NCI-H128 (cell line): ENCODE measurements around the gene TNS1.

Source experiments
- DNase-seq: peaks from one replicate; lab custom pipeline; 2025; ENCODE audit not compliant: unreplicated experiment; lab: John Stamatoyannopoulos, UW

Gene TNS1

GRCh38 chr2:217998926-217999594 lies 3.7 kb downstream of the TNS1 start:
- DNase-seq = no peak

- no peak for DNase-seq
Observed at GRCh38 chr2:217997510-217997909, 5.3 kb downstream of the TNS1 start.

- no peak for DNase-seq
Observed at GRCh38 chr2:217996361-217996760, 6.4 kb downstream of the TNS1 start.

GRCh38 chr2:217995731-217996231 lies 7.0 kb downstream of the TNS1 start:
- no peak for DNase-seq

GRCh38 chr2:217994776-217995274 lies 8.0 kb downstream of the TNS1 start:
- no peak for DNase-seq

- no peak for DNase-seq
Observed at GRCh38 chr2:217993817-217994463, 8.9 kb downstream of the TNS1 start.

GRCh38 chr2:217993138-217993537 lies 9.7 kb downstream of the TNS1 start:
- no peak for DNase-seq

GRCh38 chr2:217992061-217992460 lies 10.7 kb downstream of the TNS1 start:
- no peak for DNase-seq

GRCh38 chr2:217990791-217991465 lies 11.9 kb downstream of the TNS1 start:
- no peak for DNase-seq

- DNase-seq = no peak
Observed at GRCh38 chr2:217990389-217990788, 12.4 kb downstream of the TNS1 start.

GRCh38 chr2:217989221-217989948 lies 13.4 kb downstream of the TNS1 start:
- DNase-seq = no peak

- DNase-seq = no peak
Observed at GRCh38 chr2:217988840-217989204, 14.0 kb downstream of the TNS1 start.

GRCh38 chr2:217988014-217988839 lies 14.6 kb downstream of the TNS1 start:
- no peak for DNase-seq

- DNase-seq = no peak
Observed at GRCh38 chr2:217987391-217987790, 15.4 kb downstream of the TNS1 start.

GRCh38 chr2:217986256-217986961 lies 16.4 kb downstream of the TNS1 start:
- no peak for DNase-seq

GRCh38 chr2:217983276-217984233 lies 19.2 kb downstream of the TNS1 start:
- no peak for DNase-seq

GRCh38 chr2:217981971-217982370 lies 20.8 kb downstream of the TNS1 start:
- no peak for DNase-seq

- no peak for DNase-seq
Observed at GRCh38 chr2:217981084-217981730, 21.6 kb downstream of the TNS1 start.
